PC-3 (cell line): ENCODE results near the gene ITGB1BP1. TPM values are rescaled to one million over a fixed set of nuclear protein-coding genes. Genes with fewer than 3 reads are reported as not detected.

Experiments used
- ATAC-seq: fragments of 200-7000 bp; cut with Tn5 transposase; 2 replicates; pipeline ENCODE4 v1.9.1; 2020; ENCODE audit warnings: mild to moderate bottlenecking, moderate library complexity
- BruUV-seq: library from RNA; stranded (reverse); fragments of 400-500 nt; replicated peaks from 2 replicates; lab custom pipeline; 2021; lab: Mats Ljungman, UMichigan
- CTCF ChIA-PET: fragments of 300-600 bp; sonication (Branson Sonifier 250); formaldehyde crosslinking; loops from one replicate; lab custom pipeline; 2022; ENCODE audit warnings: antibody characterized with exemption; lab: Charles Lee
- POLR2A ChIA-PET: fragments of 300-600 bp; sonication (Branson Sonifier 250); formaldehyde crosslinking; loops from one replicate; lab custom pipeline; 2022; ENCODE audit warnings: antibody characterized with exemption; ENCODE audit not compliant: unreplicated experiment; lab: Charles Lee
- DNase-seq: peaks from one replicate; pipeline ENCODE4 v3.0.0-alpha.2; 2015
- H2AFZ ChIP-seq: fragments of 300-600 bp; sonication (generic); 2 replicates; pipeline ENCODE4 v1.6.0; 2016; ENCODE audit warnings: antibody characterized with exemption, low read length
- H3F3A ChIP-seq: fragments of 300-600 bp; sonication (generic); one replicate; pipeline ENCODE4 v1.6.0; 2017; ENCODE audit warnings: antibody characterized with exemption, low read length, control low read depth, mild to moderate bottlenecking; ENCODE audit not compliant: unreplicated experiment
- H3K27ac ChIP-seq: fragments of 300-600 bp; sonication (generic); 2 replicates; pipeline ENCODE4 v1.5.1; 2016; ENCODE audit warnings: mild to moderate bottlenecking, low read length
- H3K27me3 ChIP-seq: fragments of 300-600 bp; sonication (generic); 2 replicates; pipeline ENCODE4 v1.6.1; 2016; ENCODE audit warnings: low read length, mixed read lengths
- H3K36me3 ChIP-seq: fragments of 300-600 bp; sonication (generic); 2 replicates; pipeline ENCODE4 v1.6.1; 2016; ENCODE audit warnings: low read depth, mixed run types, low read length, mixed read lengths
- H3K4me1 ChIP-seq: fragments of 300-600 bp; sonication (generic); 2 replicates; pipeline ENCODE4 v1.5.1; 2016; ENCODE audit warnings: low read length; ENCODE audit not compliant: insufficient read depth
- H3K4me2 ChIP-seq: fragments of 300-600 bp; sonication (generic); 2 replicates; pipeline ENCODE4 v1.6.0; 2016; ENCODE audit warnings: low read length
- H3K4me3 ChIP-seq: fragments of 300-600 bp; sonication (generic); 2 replicates; pipeline ENCODE4 v1.5.1; 2016; ENCODE audit warnings: mild to moderate bottlenecking, low read length, mixed read lengths
- H3K79me2 ChIP-seq: fragments of 300-600 bp; sonication (generic); 2 replicates; pipeline ENCODE4 v1.6.1; 2017; ENCODE audit warnings: low read length, mixed read lengths
- H3K9ac ChIP-seq: fragments of 300-600 bp; sonication (generic); 2 replicates; pipeline ENCODE4 v1.6.0; 2016; ENCODE audit warnings: mild to moderate bottlenecking, low read length
- H3K9me2 ChIP-seq: fragments of 300-600 bp; sonication (generic); replicated peaks from 2 replicates; pipeline ENCODE4 v1.6.1; 2016; ENCODE audit warnings: mixed run types, low read length, mixed read lengths
- H3K9me3 ChIP-seq: fragments of 300-600 bp; sonication (generic); 2 replicates; pipeline ENCODE4 v1.6.1; 2016; ENCODE audit warnings: low read length, mixed read lengths
- H4K20me1 ChIP-seq: fragments of 300-600 bp; sonication (generic); 2 replicates; pipeline ENCODE4 v1.6.1; 2016; ENCODE audit warnings: low read length, mixed read lengths
- CTCF ChIP-seq: fragments of 300-600 bp; sonication (generic); conservative IDR thresholded peaks from 2 replicates; pipeline ENCODE4 v1.5.1; 2017; ENCODE audit warnings: antibody characterized with exemption, low read depth, mild to moderate bottlenecking, low read length
- EZH2 ChIP-seq: fragments of 300-600 bp; sonication (generic); IDR thresholded peaks from one replicate; pipeline ENCODE4 v1.6.1; 2017; ENCODE audit warnings: antibody characterized with exemption, mild to moderate bottlenecking, low read length; ENCODE audit not compliant: unreplicated experiment
- EZH2phosphoT487 ChIP-seq: fragments of 300-600 bp; sonication (generic); IDR thresholded peaks from 2 replicates; pipeline ENCODE4 v1.6.1; 2018; ENCODE audit warnings: mild to moderate bottlenecking, antibody characterized with exemption, low read length, borderline replicate concordance
- intact Hi-C: fragments of 100-400 bp; cut with micrococcal nuclease; formaldehyde crosslinking; loops from 2 replicates; pipeline ENCODE4 v1.9.0; 2023
- total RNA-seq: library from RNA; depleted of rRNA; stranded (reverse); fragments of >200 nt; gene quantifications from 2 replicates; pipeline ENCODE4 v1.2.3, GENCODE V29; 2014

The ITGB1BP1 gene
- total RNA-seq, 1 experiment from 2014 or later, result 77.6 TPM

DNA sequence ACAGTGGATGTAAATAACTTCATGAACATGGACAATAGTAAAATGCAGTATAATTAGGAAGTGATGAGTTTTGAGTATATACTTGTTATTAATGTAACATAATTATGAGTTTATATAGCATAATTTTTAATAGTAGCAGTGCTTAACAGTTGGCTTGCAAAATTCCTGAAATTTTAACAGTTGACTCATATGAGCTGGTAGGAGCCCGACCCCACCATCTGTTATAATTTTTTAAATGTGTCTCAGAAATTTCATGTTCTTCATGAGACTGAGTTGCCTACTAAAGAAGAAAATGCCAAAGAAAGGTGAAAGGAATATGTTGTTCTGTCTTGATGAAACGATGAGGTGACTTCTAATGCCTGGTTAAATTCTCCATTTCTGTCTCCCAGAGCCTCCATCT, 62.6 kb downstream of the ITGB1BP1 start:
- DNase-seq (no peak), ATAC-seq (no peak)
- H3K4me1 ChIP-seq, result no peaks in the 10 kb centered on the region
- ChIA-PET POLR2A (no interaction called here), CTCF (no interaction called here)
- TF ChIP-seq EZH2phosphoT487 (no peak), CTCF (no peak), EZH2 (no peak)
- no peaks in the 10 kb centered on the region for H3F3A ChIP-seq
- H4K20me1 ChIP-seq, result no peaks in the 10 kb centered on the region; the same call in 1 of the 2 replicates
- H3K36me3 ChIP-seq, result peaks cover 83% of the 10 kb centered on the region
- H3K79me2 ChIP-seq, result no peaks in the 10 kb centered on the region
- H2AFZ ChIP-seq, result no peak overlapping the region
- H3K27ac ChIP-seq, result no peak overlapping the region
- no peak overlapping the region for H3K9ac ChIP-seq
- H3K9me2 ChIP-seq, result no peaks in the 10 kb centered on the region
- intact Hi-C loops, result no loop called here
- no TSS peak for BruUV-seq
- H3K9me3 ChIP-seq, result no peaks in the 10 kb centered on the region
- no peak overlapping the region for H3K4me3 ChIP-seq
- H3K4me2 ChIP-seq, result no peak overlapping the region
- no peaks in the 10 kb centered on the region for H3K27me3 ChIP-seq

GRCh38 chr2:9360110-9360509, 63.2 kb downstream of the ITGB1BP1 start:
- TF ChIP-seq EZH2 (no peak), CTCF (no peak), EZH2phosphoT487 (no peak)
- no peak overlapping the region for H2AFZ ChIP-seq
- no peak overlapping the region for H3K4me3 ChIP-seq
- intact Hi-C loops, result no loop called here
- no peak overlapping the region for H3K27ac ChIP-seq
- no peaks in the 10 kb centered on the region for H3K9me3 ChIP-seq
- ChIA-PET POLR2A (no interaction called here), CTCF (no interaction called here)
- H3F3A ChIP-seq, result no peaks in the 10 kb centered on the region
- no peaks in the 10 kb centered on the region for H3K9me2 ChIP-seq
- DNase-seq (no peak), ATAC-seq (no peak)
- no peak overlapping the region for H3K9ac ChIP-seq
- no peaks in the 10 kb centered on the region for H3K79me2 ChIP-seq
- BruUV-seq, result no TSS peak
- no peaks in the 10 kb centered on the region for H3K27me3 ChIP-seq
- H4K20me1 ChIP-seq, result no peaks in the 10 kb centered on the region; the same call in 1 of the 2 replicates
- no peaks in the 10 kb centered on the region for H3K4me1 ChIP-seq
- no peak overlapping the region for H3K4me2 ChIP-seq
- H3K36me3 ChIP-seq, result peaks cover 82% of the 10 kb centered on the region

DNA sequence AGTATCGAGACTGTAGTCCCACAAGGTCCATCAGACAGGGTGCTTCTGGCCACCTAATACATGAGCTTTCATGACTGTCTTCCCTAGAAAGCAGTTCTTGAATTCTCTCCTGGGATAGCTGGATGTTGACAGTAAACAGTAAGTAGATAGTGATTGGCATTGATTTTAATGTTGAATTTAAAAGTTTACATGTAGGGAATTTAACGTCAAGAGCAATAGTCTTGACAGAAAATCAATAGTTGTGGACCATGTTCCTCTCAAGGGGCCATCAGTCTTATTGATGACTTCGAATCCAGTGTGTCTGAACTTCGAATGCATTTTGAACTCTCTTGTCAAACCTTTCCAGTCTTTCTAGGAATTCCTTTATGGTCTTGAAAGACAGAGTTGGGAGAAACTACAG, 63.9 kb downstream of the ITGB1BP1 start:
- Histone ChIP-seq H3K9ac (no peak overlapping the region), H3K4me1 (no peaks in the 10 kb centered on the region), H3K27me3 (no peaks in the 10 kb centered on the region), H4K20me1 (no peaks in the 10 kb centered on the region), H3K36me3 (peaks cover 79% of the 10 kb centered on the region), H3K9me2 (no peaks in the 10 kb centered on the region), H2AFZ (no peak overlapping the region), H3K4me2 (no peak overlapping the region), H3K4me3 (no peak overlapping the region), H3K9me3 (no peaks in the 10 kb centered on the region), H3F3A (no peaks in the 10 kb centered on the region), H3K27ac (no peak overlapping the region), H3K79me2 (no peaks in the 10 kb centered on the region)
- TF ChIP-seq CTCF (no peak), EZH2phosphoT487 (no peak), EZH2 (no peak)
- ATAC-seq (no peak), DNase-seq (no peak)
- BruUV-seq, result no TSS peak
- CTCF ChIA-PET, result no interaction called here
- POLR2A ChIA-PET, result no interaction called here
- intact Hi-C loops, result no loop called here
